SU-DHL-6 (cell line): ENCODE measurements around the gene FKBP2.

Experiments
- CTCF ChIP-seq: fragments of 200-600 bp; sonication (generic); IDR thresholded peaks from one replicate; pipeline ENCODE4 v1.5.1; 2017; ENCODE audit warnings: antibody characterized with exemption, mild to moderate bottlenecking, low read length, moderate library complexity; ENCODE audit not compliant: insufficient read depth, poor library complexity, severe bottlenecking
- EZH2phosphoT487 ChIP-seq: fragments of 200-600 bp; sonication (generic), shearing (Covaris generic); conservative IDR thresholded peaks from 2 replicates; pipeline ENCODE4 v1.6.1; 2018; ENCODE audit warnings: mild to moderate bottlenecking, antibody characterized with exemption, low read length, moderate library complexity, mixed read lengths

- TF ChIP-seq CTCF: no peak
- TF ChIP-seq EZH2phosphoT487: no peak
Measured at GRCh38 chr11:64224891-64225607, 15.8 kb upstream of the FKBP2 start.
